ENCODE measurements around the gene IFT52.
"Not testable (repeated sequence)": the region's sequence is repeated elsewhere in the genome, so short reads cannot be mapped to it uniquely, and the experiment has no call there.

Gene IFT52

DNA sequence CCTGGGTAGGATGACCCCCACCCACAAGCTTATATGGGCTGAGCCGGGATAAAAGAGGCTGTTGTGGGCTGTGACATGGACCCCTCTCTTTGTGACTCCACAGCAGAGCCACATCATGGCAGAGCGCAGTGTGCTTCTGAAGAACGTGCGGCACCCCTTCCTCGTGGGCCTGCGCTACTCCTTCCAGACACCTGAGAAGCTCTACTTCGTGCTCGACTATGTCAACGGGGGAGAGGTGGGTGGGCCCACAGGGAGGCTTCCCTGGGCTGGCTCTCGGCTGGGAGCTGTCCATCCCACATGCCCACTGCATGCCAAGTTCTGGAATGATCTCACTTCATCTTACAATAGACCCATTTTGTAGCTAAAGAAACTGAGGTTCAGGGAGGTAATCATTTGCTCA is 21.5 kb upstream of the IFT52 start:
- no peak for DNase-seq

DNA sequence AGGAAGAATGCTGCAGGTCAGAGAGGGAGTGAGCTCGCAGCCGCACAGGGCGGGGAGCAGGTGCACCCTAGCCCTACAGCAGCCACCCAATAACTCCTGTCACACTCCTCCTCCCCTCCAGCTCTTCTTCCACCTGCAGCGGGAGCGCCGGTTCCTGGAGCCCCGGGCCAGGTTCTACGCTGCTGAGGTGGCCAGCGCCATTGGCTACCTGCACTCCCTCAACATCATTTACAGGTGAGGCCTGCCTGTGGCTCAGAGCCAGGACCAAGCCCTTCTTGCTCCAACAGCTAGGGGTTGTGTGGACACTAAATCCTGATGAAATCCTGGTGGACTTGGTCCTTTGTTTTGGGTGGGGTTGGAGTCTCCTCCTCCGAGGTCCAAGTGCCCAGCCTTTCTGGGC is 20.2 kb upstream of the IFT52 start:
- DNase-seq, result no peak

DNA sequence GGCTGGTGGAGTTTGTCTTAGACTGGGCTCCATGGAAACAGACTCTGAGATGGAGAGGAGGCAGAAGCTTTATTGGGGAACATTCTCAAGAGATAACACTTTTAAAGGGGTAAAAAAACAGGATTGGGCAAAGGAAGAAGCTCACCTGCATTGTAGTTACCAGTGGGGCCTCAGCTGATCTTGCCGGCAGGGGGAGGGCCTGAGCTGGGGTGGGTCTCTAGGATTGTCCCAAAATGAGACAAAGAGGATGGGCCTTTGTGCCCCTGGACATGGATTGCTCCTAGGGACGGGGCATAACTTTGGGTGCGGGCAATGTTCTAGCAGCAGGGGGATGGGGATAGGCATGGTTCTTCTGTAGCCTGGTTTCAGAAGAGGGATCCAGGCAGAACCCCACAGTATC is 19.4 kb upstream of the IFT52 start:
- no peak for DNase-seq

DNA sequence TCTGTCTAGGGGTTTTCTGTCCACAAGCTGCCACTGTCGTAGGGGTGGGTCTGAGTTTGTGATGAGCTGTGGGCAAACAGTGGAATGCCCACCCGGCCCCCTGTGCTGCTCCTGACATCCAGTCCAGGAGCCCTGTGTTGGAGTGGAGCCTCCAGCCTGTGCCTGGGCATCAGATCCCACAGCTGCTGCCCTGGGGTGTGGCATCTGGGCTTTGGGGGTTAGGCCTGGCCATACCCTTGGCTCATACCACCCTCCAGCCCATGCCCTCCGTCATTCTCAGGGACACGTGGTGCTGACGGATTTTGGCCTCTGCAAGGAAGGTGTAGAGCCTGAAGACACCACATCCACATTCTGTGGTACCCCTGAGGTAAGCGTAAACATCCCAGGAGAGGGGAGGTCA is 19.0 kb upstream of the IFT52 start:
- no peak for DNase-seq

DNA sequence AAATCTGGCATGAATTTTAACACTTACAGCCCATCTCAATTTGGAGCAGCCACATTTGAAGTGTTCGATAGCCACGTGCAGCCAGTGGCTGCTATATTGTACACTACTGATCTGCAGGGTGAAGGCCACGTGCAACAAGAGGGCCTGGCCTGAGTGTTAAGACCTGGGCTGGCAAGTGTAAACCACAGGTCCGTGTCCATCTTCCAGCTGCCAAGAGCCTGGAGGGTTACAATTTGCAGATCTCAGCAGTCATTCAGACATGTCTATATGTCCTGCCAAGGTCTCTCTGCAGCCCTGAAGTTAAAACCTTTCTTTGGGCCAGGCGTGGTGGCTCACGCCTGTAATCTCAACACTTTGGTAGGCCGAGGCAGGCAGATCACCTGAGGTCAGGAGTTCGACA is 17.8 kb upstream of the IFT52 start:
- DNase-seq, result no peak

DNA sequence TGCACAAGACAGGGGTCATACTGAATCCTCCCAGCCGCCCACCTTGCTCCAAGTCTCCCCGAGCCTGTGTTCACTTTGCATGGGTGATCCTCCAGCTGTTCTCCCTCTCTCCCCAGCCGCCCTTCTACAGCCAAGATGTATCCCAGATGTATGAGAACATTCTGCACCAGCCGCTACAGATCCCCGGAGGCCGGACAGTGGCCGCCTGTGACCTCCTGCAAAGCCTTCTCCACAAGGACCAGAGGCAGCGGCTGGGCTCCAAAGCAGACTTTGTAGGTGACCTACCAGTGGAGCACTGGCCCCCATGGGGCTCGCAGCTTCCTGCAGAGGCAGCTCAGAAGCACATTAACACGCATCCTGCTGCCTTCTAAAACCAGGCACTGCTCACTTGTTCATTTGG is 14.6 kb upstream of the IFT52 start:
- DNase-seq, result no peak

DNA sequence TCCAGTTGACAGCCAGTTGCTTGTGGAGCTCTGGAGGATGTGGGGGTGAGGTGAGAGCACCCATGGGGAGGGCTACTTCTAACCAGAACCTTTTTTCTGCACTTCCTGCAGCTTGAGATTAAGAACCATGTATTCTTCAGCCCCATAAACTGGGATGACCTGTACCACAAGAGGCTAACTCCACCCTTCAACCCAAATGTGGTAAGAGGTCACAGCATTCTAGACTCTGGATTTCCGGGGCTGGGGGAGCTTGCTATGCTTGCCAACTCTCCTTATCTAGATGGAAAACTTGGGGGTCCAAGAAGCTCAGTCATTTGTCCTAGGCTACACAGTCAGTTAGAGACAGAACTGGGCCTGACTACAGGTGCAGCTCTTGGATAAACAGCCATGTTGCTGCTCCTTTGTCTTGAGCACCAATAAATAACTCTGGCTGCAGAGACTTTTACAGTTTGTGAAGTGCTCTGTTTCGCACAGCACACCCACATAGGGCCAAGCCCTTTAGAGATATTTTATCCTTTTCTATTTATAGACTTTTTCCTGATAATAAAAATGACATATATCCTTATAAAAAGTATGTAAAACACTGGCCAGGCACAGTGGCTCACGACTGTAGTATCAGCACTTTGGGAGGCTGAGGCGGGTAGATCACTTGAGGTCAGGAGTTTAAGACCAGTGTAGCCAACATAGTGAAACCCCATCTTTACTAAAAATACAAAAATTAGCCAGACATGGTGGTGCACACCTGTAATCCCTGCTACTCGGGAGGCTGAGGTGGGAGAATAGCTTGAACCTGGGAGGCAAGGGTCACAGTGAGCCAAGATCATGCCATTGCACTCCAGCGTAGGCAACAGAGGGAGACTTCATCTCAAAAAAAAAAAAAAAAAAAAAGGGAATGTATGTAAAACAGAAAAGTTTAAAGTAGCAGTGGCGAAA is 10.6 kb upstream of the IFT52 start:
- DNase-seq, result no peak

DNA sequence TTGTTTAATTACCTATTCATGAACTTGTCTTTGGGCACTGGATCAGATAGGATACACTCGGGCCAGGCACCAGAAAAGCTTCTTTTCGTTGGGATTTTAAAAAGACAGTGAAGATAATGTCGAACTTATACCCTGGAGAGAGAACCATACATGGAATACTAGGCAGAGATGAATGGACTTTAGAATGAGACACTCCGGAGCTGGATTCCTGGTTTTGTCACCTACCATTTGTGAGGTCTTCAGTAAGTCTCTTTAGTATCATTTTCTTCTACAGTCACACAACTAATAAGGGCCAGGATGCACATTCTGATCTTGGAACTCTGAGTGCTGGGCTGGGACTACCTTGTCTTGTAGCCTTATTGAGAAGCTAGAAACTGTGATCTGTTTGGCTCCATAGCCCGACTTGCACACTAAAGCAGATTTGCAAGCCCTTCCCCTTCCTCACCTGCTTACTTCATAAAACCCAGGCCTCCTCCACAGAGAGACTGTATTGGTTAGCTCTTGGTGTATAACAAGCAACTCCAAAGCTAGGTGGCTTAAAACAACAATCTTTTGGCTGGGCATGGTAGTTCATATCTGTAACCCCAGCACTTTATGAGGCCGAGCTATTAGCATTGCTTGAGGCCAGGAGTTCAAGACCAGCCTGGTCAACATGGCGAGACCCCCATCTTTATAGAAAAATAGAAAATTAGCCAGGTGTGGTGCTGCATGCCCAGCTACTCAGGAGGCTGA is 7.4 kb upstream of the IFT52 start:
- DNase-seq, result no peak

DNA sequence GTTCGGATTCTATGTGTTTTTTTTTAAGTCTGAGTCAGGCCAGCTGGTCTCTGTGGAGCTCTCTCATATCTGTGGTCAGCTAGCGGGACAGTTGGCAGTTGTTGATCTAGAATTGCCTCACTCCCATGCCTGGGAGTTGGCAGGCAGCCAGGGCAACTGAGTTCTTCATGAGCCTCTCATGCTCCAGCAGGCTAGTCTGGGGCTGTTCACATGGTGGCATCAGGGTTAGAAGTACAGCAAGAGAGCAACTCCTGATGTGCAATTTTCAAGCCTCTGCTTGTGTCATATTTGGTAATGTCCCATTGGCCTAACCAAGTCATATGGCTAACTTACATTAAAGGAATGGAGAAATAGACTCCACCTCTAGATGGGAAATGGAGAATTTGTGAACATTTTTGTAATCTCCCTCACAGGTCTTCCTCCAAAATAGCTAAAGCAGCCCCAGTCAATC is 6.7 kb upstream of the IFT52 start:
- DNase-seq, result no peak

DNA sequence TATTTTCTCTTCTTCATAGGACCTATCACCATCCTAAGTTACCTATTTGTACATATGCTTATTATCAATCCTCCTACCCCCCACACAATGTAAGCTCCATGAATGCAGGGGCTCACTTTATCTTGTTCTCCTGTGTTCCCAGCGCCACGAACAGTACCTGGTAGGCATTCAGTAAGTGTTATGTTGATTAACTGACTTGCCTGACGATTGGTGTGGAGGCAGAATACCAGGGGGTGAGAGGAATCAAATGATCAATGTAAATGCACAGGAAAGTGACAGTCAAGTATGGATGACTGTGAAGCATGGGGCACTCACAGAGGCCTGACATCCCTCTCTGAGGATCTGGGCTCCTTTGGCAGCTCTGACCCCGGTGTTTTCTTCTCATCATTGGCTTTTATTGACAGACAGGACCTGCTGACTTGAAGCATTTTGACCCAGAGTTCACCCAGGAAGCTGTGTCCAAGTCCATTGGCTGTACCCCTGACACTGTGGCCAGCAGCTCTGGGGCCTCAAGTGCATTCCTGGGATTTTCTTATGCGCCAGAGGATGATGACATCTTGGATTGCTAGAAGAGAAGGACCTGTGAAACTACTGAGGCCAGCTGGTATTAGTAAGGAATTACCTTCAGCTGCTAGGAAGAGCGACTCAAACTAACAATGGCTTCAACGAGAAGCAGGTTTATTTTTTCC is 6.1 kb upstream of the IFT52 start:
- DNase-seq, result no peak

DNA sequence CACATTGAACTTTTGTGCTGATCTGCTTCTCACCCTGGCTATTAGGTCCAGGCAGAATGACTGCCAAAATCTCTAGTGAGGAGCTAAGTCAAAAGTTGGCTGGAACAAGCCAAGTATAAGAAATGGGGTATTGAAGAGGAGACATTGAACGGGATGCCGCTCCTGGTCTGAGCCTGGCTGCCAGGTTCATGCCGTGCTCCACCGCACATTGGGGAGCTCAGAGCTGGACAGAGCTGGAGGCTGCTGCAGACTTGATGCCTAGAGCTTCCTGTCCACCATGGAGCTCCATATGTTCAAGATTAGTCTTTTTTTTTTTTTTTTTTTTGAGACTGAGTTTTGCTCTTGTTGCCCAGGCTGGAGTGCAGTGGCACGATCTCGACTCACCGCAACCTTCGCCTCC is 4.1 kb upstream of the IFT52 start:
- no peak for DNase-seq

DNA sequence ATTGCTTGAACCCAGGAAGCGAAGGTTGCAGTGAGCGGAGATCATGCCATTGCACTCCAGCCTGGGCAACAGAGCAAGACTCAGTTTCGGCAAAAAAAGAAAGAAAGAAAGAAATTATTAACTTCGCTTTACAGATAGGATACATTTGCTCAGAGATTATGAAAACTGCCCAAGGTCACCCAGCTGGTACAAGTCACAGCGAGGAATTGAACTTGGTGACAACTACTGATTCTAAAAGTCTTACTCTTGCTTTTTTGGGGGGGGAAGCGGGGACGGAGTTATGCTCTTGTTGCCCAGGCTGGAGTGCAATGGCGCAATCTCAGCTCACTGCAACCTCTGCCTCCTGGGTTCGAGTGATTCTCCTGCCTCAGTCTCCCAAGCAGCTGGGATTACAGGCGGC is 2.2 kb upstream of the IFT52 start:
- not testable (repeated sequence) for DNase-seq

DNA sequence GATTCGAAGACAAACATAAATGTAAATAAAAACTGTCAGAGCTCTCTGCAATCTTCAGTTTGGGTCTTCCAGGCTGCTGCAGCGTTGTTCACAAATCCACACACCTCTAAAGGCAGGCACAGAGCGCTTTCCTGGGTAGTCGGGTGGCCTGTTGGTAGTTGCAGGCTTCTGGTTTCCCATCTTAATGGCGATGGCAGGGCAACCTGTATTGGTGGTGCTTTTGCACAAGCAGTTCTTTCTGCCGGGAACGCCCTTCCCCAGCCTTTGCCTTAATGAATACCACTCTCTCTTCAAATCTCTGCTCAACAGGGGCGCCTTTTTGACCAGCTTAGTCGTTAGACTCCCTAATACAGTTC is 723 bp upstream of the IFT52 start:
- DNase-seq, result no peak

DNA sequence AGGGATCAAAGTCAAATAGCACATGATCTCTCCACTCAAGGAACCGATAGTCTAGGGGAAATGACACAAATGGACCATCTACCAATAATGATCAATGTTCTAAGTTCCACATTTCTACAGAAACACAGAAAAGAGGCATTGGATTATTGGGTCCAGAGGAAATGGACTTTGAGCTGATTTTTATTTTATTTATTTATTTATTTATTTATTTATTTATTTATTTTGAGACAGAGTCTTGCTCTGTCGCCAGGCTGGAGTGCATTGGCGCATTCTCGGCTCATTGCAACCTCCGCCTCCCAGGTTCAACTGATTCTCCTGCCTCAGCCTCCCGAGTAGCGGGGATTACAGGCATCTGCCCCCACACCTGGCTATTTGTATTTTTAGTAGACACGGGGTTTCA is 11.2 kb downstream of the IFT52 start:
- DNase-seq, result not testable (repeated sequence)

DNA sequence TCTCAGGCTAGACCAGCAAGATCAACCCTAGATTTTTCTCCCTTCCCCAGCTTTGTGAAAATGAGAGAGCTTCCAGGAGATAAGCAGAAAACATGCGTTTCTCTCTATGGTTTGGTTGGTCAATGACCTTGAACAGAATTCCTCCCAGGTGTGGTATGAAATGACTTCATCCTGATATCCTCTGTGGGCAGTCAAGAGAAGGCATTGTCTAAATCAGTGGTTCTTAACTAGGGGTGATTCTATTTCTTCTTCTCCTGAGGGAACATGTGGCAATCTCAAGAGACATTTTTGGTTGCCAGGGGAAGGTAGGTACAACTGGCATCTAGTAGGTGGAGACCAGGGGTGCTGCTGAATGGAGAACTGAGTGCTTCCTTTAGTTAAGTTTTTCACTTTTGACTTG is 12.4 kb downstream of the IFT52 start:
- DNase-seq, result no peak

DNA sequence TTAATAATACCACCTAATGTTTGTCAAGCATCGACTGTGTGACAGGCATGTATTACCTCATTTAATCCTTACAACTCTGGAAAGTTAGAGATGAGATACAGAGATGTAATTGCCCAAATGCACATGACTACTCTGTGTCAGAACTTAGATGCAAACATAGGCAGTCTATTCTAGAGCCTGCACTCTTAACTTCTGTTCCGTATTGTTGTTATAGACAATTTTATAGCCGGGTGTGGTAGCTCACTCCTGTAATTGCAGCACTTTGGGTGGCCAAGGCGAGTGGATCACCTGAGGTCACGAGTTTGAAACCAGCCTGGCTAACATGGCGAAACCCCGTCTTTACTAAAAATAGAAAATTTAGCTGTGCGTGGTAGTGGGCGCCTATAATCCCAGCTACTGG is 15.0 kb downstream of the IFT52 start:
- no peak for DNase-seq

DNA sequence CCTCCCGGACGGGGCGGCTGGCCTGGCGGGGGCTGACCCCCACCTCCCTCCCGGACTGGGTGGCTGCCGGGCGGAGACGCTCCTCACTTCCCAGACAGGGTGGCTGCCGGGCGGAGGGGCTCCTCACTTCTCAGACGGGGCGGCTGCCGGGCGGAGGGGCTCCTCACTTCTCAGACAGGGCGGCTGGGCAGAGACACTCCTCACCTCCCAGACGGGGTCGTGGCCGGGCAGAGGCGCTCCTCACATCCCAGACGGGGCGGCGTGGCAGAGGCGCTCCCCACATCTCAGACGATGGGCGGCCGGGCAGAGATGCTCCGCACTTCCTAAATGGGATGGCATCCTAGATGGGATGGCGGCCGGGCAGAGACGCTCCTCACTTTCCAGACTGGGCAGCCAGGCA is 16.5 kb downstream of the IFT52 start:
- DNase-seq, result not testable (repeated sequence)

DNA sequence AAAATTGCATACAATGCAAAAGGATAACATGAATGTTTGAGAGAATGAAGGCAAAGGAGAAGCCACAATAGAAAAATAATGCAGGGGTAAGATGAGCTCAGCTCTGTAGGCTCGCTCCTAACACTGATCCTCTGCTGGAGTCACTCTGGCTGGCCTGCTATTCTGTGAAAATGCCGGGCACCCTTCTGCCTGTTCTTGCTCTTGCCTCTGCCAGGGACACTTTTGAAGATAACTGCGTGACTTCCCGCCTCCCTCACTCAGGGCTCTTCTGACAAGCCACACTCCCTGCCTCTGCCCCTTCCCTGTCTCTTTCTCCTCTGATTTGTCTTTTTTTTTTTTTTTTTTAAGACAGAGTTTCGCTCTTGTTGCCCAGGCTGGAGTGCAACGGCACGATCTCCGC is 40.9 kb downstream of the IFT52 start:
- DNase-seq, result no peak

DNA sequence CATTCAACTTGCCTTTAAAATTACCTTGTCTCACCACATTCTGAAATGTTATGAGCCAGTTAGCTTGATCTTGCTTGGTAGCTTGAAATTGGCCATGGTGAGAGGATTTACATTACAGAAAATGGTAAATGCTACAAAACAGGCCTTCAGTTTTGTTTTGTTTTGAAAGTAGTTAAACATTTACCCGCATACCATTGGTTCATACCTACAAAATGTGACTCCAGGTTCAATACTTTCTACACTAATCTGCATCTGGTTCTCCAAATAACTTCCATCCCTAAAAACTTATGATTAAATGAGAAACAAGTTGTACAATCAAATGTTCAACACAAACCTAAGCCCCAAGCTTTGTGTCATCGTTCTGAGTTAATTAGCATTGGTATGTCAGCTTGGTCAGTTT is 45.7 kb downstream of the IFT52 start:
- no peak for DNase-seq

DNA sequence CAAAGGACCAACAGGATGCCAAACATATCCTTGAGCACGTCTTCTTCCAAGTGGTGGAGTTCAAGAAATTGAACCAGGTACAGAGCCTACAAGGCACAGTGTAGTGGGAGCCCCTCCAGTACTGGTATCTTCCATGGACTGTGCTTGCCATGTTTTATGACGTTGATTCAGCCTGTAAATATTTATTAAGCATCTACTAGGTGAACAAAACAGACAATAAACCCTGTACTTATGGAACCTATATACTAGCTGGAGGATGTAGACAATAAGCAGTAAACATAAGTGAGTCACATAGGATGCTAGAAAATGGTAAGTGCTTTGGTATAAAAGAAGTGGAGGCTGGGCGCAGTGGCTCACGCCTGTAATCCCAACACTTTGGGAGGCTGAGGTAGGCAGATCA is 51.8 kb downstream of the IFT52 start:
- DNase-seq, result no peak

DNA sequence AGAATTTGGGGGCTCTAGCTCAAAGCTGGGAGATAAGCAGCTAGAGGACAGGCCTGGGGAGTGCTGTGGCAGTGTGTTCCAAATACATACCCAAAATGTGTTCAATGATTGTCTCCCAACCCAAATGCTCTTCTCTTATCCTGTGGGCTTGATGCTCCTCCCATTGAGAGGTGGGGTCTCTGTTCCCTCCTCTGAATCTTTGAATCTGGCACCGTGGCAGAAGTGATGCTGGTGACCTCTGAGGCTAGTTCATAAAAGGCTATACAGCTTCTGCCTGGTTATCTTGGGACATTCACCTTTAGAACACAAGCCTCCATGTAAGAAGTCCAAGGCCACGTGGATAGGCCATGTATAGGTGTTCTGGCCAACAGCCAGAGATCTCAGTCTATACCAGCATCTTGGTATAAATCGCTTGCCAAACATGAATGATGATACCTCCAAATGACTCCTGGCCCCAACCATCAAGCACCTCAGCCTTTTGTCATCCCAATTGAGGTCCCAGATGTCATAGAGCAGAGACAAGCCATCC is 60.3 kb downstream of the IFT52 start:
- DNase-seq, result no peak

DNA sequence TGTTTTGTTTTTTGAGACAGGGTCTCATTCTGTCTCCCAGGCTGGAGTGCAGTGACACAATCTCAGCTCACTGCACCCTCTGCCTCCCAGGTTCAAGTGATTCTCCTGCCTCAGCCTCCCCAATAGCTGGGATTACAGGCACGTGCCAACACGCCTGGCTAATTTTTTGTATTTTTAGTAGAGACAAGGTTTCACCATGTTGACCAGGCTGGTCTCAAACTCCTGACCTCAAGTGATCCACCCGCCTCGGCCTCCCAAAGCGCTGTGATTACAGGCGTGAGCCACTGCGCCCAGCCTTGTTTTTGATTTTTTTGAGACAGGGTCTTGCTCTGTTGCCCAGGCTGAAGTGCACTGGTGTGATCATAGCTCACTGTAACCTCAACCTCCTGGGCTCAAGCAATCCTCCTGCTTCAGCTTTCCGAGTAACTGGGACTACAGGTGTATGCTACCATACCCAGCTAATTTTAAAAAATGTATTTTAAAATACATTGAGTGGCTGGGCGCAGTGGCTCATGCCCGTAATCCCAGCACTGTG is 61.0 kb downstream of the IFT52 start:
- DNase-seq, result not testable (repeated sequence)

DNA sequence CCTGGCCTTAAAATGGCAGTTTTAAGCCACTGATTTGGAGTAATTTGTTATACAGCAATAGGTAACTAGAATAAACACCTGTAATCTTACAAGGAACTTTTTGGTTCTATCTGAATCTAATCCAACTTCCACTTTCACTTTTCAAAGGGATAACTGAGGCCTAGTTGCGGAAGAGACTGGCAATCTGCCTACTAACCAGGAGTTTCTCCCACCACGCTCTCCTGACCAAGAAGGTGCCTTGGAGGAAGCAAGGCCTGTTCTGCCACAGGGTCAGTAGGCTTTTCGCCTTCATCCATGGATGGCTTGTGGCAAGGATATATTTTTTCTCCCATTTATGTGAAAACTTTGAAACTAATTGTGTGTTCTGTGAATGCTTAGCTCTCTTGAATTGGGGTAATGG is 63.2 kb downstream of the IFT52 start:
- no peak for DNase-seq

All from GDM1 (cell line).